ENCODE results near the gene TSHZ1.

- TF ChIP-seq ZNF302 (CRISPR knock-in tag; IDR thresholded peaks at IDR 0.05) (no peak), JUN (IDR thresholded peaks at IDR 0.05) (no peak)
These were observed 66.4 kb downstream of the TSHZ1 start for GRCh38 chr18:75276818-75277609.
